Measurements from ENCODE around the gene LYRM1.
A peak's percentile ranks its signal among the peaks of the same experiment; 100 is the strongest.
"Not testable (repeated sequence)": the region's sequence is repeated elsewhere in the genome, so short reads cannot be mapped to it uniquely, and the experiment has no call there.

The LYRM1 gene, protein sequence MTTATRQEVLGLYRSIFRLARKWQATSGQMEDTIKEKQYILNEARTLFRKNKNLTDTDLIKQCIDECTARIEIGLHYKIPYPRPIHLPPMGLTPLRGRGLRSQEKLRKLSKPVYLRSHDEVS

DNA sequence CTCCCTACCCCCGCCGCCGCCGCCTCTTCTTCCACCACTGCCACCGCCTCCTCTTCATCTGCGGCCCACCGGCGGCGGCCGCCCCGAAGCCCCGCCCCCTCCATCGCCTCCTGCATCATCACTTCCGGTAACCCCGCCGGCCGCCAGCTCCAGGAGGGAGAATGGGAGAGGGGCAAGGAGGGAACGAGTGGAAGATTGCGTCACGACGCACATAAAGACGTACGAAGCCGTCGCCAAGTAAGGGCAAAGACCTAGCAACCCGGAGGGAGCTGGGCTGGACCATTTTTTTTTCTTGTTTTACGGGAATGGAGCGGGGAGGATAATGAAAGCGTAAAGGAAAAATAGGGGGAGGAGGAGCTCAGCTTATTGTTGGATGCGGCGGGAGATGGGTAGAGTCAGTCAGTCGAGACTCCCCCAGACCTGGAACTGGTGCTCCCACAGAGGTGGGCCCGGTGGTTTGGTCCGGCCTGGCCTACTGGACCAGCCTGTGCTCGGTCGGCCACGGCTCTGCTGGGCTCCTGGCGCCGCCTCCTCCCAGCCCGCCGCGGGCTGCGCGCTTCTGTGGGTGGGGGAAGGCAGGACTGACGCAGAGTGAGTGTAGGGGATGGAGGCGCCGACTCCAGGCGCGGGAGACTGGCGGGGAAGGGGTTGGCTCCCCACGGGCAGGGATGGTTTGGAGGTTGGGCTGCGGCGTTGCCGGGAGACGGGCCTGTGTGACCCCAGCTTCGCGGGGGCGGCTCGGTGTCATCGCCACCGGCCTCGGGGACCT lies at the start of gene LYRM1, which contains the start of gene DCUN1D3:
Gene LYRM1 (plus strand): TSS at position 473 of the 769 bp plus-strand sequence. CDS start 14,785 bp downstream, outside the sequence.
Gene DCUN1D3 (minus strand): TSS at position 60 of the 769 bp plus-strand sequence. CDS start 37,820 bp downstream, outside the sequence.
- DNase-seq (ENCODE audit: low read depth in 2 of 2) = peak; percentile 82 to 85

DNA sequence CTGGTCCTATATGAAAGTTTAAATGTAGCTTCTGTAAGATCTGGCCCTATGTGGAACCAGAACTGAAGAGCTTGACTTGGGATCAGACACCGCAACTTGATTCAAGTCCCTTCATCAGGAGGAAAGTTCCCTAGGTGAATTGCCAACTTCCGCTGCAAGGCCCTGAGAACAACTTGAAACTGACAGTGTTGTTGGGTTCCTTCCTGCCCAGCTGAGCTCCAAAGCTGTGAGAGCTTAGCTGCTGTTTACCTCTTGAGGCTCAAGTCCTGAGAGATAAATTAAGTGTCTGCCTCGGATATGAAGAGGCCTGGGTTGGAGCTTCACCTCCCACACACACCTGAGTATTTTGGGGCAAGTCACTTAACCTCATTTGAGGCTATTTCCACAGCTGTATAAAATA lies 49.6 kb upstream of the LYRM1 start:
- no peak for DNase-seq (ENCODE audit: low read depth in 2 of 2)

DNA sequence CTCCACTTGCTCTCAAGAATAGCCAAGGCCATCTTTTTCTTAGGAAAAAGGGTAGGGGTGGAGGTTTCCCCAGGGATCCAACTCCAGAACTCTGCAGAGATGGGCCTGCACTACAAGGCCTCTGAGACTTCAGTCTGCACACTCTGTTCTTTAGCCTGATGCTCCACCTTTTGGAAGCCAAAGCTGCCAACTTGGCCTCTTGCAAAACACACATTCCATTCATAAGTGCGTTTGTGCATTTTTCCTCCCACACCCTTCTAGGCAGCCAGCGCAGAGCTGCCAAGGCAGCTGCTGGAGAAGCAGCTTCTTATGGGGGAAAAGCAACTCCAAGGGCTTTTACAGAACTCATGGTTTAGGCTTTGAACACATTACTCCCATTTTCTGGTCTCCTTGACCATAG lies 49.0 kb upstream of the LYRM1 start:
- no peak for DNase-seq (ENCODE audit: low read depth in 2 of 2)

DNA sequence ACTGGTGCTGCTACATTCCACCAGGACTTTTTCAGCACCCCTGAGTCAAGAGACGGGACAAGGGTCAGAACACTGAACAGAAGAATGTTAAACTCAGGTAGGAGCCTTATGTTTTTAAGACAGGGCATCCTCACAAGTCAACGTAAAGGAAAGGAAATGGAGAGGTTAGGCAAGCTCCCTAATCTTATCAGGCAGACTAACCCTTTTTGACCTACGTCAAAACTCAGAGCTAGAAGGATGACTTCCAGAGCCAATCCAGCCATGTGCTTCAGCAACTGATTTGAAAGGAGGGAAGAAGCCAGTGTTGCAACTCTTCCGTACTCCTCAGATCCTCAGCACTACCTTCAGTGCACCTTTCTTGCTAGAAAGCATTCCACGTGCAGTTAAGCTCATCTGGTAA lies 47.4 kb upstream of the LYRM1 start:
- no peak for DNase-seq (ENCODE audit: low read depth in 2 of 2)

DNA sequence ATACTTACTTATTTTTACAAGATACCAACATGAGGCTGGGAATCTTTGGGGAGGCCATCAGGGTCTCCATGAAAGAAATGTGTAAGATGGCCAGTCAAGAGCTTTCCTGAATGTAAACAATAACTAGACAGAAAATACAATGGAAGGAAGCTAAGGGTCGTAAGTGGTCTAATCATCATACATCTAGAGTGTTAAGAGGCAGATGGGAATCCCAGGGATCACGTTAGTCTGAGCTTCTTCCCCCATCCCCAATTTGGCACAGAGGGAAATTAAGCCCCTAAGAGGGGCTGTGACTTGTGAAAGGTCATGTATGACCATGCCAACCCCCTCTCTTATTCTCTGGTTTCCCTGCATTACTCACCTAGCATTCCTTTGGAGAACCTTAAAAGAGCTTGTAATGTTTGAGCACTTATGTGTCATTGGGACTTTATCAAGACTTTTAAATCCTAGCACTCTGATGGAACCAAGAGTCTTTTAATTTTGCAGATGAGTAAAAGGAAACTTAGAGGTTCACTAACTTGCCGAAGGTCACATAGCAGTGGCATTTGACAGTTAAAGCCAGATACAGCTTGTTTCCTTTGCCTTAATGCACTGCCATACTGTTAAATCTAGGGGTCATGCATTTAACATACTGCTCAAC lies 46.5 kb upstream of the LYRM1 start:
- no peak for DNase-seq (ENCODE audit: low read depth in 2 of 2)

DNA sequence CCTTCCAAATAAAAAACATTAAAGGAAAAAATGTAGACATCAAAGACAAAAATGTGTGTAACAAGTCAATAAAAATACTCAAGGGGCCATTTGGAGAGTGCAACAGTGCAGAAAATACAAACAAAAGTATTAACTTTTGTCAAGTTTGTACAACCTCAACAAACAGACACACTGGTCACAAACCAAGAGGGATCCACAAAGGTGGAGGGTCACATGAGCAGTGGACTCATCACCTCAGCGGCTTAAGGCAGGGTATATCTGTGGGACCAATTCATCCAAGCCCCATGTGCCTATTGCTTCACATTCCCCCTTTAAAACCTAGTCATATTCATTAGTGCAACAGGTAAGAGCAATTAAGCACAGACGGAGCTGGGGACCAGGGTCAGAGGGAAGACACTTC lies 45.6 kb upstream of the LYRM1 start:
- no peak for DNase-seq (ENCODE audit: low read depth in 2 of 2)

DNA sequence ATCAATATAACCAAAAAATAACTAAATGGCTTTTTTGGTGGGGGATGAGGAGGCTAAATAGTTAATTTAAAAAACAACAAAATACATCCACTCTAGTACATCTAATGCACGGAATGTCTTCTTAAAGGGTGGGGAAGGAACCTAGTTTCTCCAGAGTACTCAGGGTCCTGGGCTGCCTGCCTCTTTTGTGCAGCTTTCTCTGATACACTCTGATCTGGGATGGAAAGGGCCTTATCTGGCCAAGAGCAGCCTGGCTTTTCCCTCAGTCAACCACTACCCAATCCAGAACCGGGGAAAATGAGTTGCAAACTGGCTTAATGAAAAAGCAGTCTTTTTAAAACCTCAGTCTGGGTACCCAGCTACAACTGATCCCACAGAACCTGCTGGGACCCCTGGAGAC lies 43.3 kb upstream of the LYRM1 start:
- no peak for DNase-seq (ENCODE audit: low read depth in 2 of 2)

DNA sequence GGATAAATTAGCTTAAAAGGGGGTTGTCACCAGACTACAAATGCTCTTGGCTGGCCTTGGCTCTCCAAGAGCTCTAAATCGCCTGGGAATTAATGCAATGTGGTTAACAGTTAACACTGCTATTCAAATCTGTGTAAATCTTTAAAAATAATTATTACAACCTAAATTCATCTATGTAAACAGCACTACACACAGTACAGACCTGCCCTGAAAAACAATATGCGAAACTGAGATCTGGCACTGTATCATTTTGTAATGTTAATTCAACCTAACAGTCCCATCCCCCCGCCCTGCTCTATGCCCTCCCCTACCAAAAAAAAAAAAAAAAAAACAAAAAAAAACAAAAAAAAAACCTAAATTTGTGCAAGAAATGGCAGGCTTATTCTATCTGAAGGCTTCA lies 41.3 kb upstream of the LYRM1 start:
- DNase-seq (ENCODE audit: low read depth in 2 of 2) = no peak

DNA sequence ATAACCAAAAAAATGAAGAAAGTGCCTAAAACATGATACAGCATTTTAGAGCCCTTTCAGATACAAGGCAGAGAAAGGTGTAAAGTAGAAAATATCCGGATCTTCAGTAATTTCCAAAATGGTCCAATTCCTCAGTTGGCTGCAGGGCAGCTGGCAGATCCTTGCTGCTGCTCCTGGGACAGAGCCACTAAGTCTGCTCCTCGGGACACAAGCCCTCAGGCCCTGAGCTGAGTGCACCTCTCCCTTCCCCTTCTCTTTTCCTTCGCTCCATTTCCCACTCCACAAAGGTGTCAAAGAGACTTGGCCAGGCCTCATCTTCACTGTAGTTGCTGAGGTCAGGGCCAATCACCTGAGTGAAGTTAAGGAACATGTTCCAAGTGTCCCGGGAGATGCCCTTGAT lies 40.9 kb upstream of the LYRM1 start:
- no peak for DNase-seq (ENCODE audit: low read depth in 2 of 2)

DNA sequence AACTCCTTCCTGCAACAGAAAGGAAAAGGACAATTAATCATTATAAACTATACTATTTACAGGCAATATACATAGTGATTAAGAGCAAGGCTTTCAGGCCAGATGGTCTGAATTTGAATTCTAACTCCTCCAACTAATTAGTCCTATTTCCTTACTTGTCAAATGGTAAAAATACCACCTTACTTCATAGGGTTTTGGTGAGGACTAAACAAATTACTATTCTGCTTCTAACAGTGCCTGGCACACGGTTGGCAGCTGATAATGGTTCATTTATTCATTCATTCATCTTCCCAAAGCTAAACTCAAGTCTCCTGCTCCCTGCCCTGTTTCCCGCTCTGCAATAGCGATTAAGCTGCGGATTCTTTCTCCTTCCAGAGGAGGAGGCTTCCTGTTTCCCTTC lies 40.2 kb upstream of the LYRM1 start:
- DNase-seq (ENCODE audit: low read depth in 2 of 2) = no peak

DNA sequence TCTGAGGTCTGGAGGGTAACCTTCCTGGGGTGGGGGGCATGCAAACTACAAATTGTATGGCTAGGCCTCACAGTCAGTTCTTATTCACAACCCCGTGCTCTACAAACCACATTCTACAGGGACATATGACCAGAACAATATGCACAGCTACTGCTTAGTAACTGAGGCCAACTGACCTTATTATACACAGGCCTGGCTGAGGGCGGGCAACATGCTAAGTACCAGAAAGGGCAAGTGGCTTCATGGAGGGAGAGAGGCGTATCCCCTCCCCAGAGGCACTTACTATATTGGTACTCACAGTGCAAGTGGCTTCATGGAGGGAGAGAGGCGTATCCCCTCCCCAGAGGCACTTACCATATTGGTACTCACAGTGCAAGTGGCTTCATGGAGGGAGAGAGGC lies 39.6 kb upstream of the LYRM1 start:
- not testable (repeated sequence) for DNase-seq (ENCODE audit: low read depth in 2 of 2)

DNA sequence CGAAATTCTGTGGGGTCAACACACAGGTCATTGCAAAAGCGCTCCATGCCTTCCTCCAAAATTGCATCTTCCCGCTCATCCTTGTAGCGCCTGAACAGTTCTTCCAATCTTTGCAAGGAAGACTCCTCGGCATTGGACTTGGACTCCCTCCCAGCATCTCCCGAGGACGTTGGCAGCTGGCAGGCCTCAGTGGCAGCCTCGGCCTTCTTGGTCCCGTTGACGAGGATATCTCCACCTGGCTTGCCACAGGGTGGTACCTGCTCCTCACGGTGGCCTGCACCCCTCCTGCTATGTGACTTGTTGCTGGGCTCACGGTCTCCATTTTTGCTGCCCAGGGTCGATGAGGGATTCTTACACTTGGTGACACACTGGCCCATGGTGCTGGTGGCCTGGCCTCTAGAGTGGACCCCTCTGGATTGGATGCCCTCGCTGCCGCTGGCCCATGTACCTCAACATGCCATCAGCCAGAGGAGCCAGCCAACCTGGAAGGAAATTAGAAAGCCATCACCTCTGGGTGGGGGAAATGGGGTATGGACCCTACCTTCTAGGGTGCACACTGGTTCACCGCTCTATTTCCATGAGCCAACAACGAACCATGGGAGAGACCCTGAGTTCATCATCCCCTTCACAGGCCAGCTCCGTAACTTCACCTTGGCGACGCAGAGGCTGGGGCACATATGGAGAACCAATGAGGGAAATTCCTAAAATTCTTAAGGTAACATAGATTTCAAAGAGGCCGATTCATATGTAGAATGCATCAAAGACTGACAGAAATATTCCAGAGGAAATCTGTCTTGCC lies 38.2 kb upstream of the LYRM1 start:
- DNase-seq (ENCODE audit: low read depth in 2 of 2) = no peak

DNA sequence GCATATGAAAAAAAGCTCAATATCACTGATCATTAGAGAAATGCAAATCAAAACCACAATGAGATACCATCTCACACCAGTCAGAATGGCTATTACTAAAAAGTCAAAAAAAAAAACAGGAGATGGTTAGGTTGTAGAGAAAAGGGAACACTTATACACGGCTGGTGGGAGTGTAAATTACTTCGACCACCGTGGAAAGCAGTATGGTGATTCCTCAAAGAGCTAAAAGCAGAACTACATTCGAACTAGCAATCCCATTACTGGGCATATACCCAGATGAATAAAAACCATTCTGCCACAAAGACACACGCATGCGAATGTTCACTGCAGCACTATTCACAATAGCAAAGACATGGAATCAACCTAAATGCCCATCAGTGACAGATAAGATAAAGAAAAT lies 36.2 kb upstream of the LYRM1 start:
- DNase-seq (ENCODE audit: low read depth in 2 of 2) = not testable (repeated sequence)

DNA sequence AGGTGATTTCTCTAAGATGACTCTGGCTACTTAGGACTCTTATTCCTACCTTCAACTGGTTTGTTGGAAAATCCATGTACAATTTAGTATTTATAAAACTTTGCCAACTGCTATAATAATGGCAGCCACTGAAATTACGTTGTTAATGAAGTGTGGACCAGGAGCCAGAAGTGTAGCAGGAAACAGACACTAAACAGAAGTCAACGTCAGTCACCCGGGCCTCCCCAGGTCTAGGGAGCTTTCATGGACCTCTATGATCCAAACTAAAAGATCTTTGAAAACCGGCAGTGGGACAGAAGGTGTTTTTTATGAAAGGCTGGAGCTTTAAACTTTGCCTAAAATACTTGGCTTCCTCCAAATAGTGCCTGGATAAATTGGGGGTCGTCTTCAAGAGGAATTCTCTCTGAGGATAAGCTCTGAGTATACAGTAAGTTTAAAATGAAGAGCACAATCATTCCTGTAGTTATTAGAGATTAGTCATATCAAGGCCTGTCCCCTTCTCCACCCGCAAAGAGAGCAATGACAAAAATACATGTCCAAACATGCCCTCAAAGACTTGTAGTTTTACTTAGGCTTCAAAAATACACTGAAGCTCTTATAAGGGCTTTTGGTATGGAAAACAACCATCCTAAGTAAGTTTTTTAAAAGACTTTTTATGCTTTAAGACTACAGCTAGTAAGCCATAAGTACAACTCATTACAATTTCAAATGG lies 35.0 kb upstream of the LYRM1 start:
- no peak for DNase-seq (ENCODE audit: low read depth in 2 of 2)

DNA sequence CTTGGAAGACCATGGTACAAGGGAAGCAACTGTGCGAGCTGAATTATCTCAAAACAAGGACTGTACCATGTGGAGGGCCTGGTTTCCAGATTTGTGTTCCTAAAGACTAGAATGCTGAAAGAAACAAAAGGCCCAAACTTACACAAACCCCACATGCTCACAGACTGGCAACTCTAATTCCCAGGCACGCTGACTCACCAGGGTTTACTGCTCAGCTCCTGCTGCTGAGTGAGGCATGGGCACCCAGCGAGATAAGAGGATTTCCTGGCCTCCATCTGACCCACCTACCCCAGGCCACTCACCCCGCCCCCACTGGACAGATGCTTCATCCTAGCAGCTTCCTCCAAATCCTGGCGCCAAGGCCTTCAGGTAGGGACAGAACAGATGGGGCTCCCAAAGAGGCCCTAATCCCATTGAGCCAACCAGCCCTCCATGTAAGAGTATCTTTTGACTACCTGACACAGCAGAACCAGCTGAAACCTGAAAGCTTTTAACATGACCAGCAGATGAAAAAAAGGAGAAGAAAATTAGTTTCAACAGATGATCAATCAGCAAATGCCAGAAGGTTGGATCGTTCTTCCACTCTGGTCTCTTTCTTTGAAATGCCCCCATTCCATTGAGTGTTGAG lies 34.3 kb upstream of the LYRM1 start:
- DNase-seq (ENCODE audit: low read depth in 2 of 2) = no peak

DNA sequence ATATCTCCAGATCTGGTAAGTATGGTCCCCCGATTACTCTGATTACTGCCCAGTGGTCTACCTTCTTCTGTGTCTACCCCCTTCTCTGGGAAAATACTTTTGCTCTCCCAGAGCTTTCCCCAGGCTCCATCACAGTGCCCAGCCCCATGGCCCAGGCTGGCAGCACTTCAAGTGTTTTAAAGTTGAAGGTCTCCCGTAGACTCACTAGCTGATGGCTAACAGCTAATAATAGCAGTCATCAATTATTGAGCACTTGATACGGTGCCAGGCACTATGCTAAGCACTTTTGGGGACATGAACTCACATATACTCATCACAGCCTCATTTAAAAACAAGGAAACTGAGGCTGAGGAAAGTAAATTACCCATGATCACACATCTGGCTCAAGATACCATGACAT lies 33.8 kb upstream of the LYRM1 start:
- DNase-seq (ENCODE audit: low read depth in 2 of 2) = no peak

DNA sequence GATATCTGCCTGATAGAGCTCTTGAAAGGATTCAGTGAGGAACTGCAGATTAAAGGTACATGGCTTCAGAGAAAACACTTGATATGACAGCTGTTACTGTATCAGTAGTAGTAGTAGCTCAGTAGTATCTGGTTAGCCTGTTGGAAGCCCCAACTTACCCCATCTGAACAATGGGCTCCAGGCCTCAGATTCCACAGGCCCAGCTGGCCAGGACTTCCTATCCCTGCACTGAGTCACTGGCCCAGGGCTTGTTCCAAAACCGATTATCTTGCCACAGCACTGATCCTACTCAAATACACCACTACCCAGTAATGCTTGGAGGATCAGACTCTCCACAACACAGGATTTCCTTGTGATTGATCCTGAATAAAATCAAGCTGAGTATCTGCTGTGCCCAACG lies 33.0 kb upstream of the LYRM1 start:
- no peak for DNase-seq (ENCODE audit: low read depth in 2 of 2)

DNA sequence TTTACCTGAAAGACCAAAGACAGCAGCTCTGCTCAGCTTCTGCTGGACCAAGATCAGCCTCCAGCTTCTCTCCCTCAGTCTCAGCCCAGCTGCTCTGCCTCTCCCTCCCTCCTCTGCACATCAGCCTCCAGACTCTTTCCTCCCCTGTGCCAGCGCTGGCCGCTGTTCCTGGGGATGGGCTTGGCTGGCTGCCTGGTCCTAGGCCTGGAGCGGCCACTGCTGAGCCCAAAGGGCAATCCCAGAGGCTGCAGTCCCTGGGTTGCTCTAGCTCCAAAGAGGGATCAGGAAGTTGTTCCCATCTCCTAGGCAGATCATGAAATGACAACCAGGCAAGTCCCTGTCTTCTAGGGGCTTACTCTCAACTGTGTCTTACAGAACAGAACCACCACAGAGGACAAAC lies 31.7 kb upstream of the LYRM1 start:
- no peak for DNase-seq (ENCODE audit: low read depth in 2 of 2)

DNA sequence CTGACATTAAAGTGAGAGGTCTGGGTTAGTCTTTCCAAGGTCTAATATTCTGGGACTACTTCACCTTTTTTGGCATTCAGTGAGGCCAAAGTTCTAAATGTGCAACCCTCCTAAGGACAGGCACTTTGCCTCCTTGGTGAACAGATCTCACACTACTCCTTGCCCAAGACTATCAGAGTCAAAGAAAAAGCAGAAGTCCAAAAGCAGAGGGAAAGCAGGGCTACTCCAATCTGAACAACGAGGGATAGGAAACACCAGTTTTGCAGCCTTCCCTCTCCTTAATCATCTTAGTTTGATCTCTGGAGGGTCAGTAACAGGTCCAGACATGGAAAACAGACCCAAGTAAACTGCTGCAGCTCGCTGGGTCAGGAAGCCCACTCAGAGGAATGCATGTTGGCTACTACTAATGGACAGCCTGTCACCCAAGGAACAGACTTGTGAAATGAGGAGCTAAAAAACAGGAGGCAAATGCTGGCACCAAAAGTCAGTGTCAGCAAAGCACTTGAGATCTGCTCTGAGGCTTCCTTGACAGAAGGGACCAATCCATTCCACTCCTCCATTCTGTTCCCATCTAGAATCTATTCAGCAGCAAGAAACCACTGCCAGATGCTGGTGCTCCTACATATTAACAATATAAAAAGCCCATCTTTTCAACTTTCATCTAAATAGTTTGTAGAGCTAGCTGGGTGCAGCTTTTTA lies 30.3 kb upstream of the LYRM1 start:
- DNase-seq (ENCODE audit: low read depth in 2 of 2) = no peak

DNA sequence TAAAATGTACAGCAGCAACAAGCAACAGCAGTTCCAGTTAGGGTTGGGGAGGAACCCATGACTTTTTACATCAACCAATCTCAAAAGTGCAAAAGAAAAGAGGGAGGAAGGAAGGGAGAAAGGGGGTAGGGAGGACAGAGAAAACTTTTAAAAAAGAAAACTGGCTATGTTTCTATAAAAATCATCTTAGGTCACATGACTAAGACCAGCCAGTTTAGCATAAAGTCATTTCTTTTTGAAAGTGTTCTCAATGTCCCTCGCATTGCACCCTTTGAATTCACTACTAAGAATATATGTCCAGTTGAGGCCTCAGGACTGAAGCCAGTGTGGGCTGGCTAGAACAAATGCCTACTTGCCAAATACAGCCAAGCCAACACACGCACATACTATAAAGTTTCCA lies 29.3 kb upstream of the LYRM1 start:
- DNase-seq (ENCODE audit: low read depth in 2 of 2) = no peak

Data from stimulated activated CD8-positive, alpha-beta memory T cell treated with anti-CD3 and anti-CD28 coated beads, Interleukin-15, amount 100 ng/mL, for 4 hours (primary cell).